Upper lobe of left lung (tissue), 4 donors: ENCODE measurements around the gene INTS11.

ENCODE experiments used
- EP300 ChIP-seq, 4 donors: sonication (generic); formaldehyde crosslinking; IDR thresholded peaks; one replicate each; pipeline ENCODE4 v1.5.1; 2017; ENCODE audit warnings: antibody characterized with exemption in 4 of 4, control low read depth in 2 of 4
- POLR2A ChIP-seq, 4 donors: fragments of 450-650 bp; IDR thresholded peaks; one replicate each; pipeline ENCODE4 v1.5.1; 2016 to 2017; ENCODE audit warnings: antibody characterized with exemption in 4 of 4, mild to moderate bottlenecking in 2 of 4
- POLR2AphosphoS5 ChIP-seq, 2 donors: sonication (generic); formaldehyde crosslinking; IDR thresholded peaks; one replicate each; pipeline ENCODE4 v1.5.1; 2017; ENCODE audit warnings: antibody characterized with exemption in 2 of 2
- TF ChIP-seq, protein P1 (sequence below), 6 experiments: fragments of 450-650 bp in 4 of 6; fragments of 200-600 bp in 2 of 6; sonication (generic) in 2 of 6; IDR thresholded peaks; one replicate each; pipeline ENCODE4 v1.5.1; 2016 to 2019; ENCODE audit warnings: antibody characterized with exemption in 6 of 6

DNA sequence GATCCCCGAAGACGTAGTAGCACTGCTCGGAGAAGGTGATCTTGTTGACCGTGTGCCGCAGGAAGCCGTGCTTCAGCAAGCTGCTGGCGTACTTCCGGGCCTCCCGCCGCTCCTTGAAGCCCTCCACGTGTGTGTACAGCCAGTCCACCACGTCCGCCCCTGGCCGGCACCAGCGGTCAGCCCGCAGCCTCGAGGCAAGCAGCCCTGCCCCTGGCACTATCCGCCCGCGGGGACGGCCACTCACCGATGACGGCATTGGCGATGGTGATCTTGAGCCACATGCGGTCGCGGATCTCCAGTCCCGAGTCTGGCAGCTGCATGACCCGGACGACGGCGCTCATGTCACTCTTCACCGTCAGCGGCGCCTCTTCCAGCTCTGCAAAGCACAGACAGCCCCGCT, 13.8 kb upstream of the INTS11 start:
- TF ChIP-seq, protein P1, sequence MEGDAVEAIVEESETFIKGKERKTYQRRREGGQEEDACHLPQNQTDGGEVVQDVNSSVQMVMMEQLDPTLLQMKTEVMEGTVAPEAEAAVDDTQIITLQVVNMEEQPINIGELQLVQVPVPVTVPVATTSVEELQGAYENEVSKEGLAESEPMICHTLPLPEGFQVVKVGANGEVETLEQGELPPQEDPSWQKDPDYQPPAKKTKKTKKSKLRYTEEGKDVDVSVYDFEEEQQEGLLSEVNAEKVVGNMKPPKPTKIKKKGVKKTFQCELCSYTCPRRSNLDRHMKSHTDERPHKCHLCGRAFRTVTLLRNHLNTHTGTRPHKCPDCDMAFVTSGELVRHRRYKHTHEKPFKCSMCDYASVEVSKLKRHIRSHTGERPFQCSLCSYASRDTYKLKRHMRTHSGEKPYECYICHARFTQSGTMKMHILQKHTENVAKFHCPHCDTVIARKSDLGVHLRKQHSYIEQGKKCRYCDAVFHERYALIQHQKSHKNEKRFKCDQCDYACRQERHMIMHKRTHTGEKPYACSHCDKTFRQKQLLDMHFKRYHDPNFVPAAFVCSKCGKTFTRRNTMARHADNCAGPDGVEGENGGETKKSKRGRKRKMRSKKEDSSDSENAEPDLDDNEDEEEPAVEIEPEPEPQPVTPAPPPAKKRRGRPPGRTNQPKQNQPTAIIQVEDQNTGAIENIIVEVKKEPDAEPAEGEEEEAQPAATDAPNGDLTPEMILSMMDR (IDR thresholded peaks at IDR 0.05), result no peak
- no peak for TF ChIP-seq POLR2AphosphoS5 (IDR thresholded peaks at IDR 0.05)
- no peak for TF ChIP-seq EP300 (IDR thresholded peaks at IDR 0.05)
- no peak for TF ChIP-seq POLR2A (IDR thresholded peaks at IDR 0.05)
